ENCODE results near the gene ELP2. TPM values are rescaled to one million over a fixed set of nuclear protein-coding genes. Genes with fewer than 3 reads are reported as not detected.
A peak's percentile ranks its signal among the peaks of the same experiment; 100 is the strongest.

The ELP2 gene
- total RNA-seq, 6 donors from 2014 or later = 33.1 to 91.5 (median 58.3) TPM

DNA sequence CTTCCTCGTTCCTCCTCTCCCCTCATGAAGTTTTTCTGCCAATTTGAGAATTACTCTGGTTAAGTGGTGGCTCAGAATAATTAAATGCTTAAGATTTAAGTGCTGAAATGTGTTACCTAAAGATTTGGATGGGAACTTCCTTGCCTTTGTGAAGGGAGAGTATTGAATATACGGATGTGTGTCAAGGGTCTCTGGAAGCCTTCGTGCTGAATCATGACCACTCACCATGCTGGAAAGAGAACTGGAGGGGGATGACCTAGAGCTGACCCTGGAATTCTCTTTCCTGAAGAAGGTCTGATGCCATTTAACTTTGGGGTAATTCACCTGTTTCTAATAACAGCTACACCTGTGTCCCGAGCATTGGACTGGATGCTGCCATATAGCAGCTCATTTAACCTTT, 59.8 kb downstream of the ELP2 start:
- ATAC-seq (ENCODE audit: low FRiP score in 2 of 2) (no peak), DNase-seq (no peak)
- no peak overlapping the region for H3K27ac ChIP-seq
- H3K9me3 ChIP-seq = no peaks in the 10 kb centered on the region
- peaks cover 10 to 23% (median 16%) of the 10 kb centered on the region in 4 donors for H3K4me1 ChIP-seq
- H3K27me3 ChIP-seq = no peaks in the 10 kb centered on the region
- WGBS, 2 donors = 74 to 87% methylated on average over 4 of the region's 4 CpGs
- H3K4me3 ChIP-seq = no peak overlapping the region
- H3K36me3 ChIP-seq = no peaks in the 10 kb centered on the region
- TF ChIP-seq, protein P1, sequence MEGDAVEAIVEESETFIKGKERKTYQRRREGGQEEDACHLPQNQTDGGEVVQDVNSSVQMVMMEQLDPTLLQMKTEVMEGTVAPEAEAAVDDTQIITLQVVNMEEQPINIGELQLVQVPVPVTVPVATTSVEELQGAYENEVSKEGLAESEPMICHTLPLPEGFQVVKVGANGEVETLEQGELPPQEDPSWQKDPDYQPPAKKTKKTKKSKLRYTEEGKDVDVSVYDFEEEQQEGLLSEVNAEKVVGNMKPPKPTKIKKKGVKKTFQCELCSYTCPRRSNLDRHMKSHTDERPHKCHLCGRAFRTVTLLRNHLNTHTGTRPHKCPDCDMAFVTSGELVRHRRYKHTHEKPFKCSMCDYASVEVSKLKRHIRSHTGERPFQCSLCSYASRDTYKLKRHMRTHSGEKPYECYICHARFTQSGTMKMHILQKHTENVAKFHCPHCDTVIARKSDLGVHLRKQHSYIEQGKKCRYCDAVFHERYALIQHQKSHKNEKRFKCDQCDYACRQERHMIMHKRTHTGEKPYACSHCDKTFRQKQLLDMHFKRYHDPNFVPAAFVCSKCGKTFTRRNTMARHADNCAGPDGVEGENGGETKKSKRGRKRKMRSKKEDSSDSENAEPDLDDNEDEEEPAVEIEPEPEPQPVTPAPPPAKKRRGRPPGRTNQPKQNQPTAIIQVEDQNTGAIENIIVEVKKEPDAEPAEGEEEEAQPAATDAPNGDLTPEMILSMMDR (IDR thresholded peaks at IDR 0.05) = no peak
- TF ChIP-seq POLR2A (IDR thresholded peaks at IDR 0.05) = no peak
- TF ChIP-seq EP300 (IDR thresholded peaks at IDR 0.05) = no peak
- no peak for TF ChIP-seq POLR2AphosphoS5 (IDR thresholded peaks at IDR 0.05)

DNA sequence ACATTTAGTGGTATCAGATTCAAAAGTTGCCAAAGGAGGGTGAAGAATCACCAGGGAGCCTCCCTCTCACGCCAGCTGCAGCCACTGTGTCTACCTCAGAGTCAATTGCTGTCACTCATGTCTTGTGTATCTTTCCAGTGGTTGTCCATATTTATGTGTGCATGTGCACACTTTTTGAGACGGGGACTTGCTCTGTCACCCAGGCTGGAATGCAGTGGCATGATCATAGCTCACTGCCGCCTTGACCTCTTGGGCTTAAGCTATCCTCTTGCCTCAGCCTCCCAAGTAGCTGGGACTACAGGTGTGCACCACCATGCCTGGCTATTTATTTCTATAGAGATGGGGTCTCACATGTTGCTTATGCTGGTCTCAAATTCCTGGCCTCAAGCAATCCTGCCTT, 61.6 kb downstream of the ELP2 start:
- H3K36me3 ChIP-seq = no peaks in the 10 kb centered on the region
- H3K4me3 ChIP-seq = no peak overlapping the region
- 98 to 100% methylated on average over 3 of the region's 3 CpGs for WGBS, 2 donors
- H3K4me1 ChIP-seq = peaks cover 9 to 21% (median 14%) of the 10 kb centered on the region in 4 donors
- ATAC-seq (ENCODE audit: low FRiP score in 2 of 2) (no peak), DNase-seq (no peak)
- no peak for TF ChIP-seq EP300 (IDR thresholded peaks at IDR 0.05)
- no peak for TF ChIP-seq POLR2A (IDR thresholded peaks at IDR 0.05)
- TF ChIP-seq, protein P1 (IDR thresholded peaks at IDR 0.05) = no peak
- no peak for TF ChIP-seq POLR2AphosphoS5 (IDR thresholded peaks at IDR 0.05)
- H3K27me3 ChIP-seq = no peaks in the 10 kb centered on the region
- no peaks in the 10 kb centered on the region for H3K9me3 ChIP-seq
- no peak overlapping the region for H3K27ac ChIP-seq

DNA sequence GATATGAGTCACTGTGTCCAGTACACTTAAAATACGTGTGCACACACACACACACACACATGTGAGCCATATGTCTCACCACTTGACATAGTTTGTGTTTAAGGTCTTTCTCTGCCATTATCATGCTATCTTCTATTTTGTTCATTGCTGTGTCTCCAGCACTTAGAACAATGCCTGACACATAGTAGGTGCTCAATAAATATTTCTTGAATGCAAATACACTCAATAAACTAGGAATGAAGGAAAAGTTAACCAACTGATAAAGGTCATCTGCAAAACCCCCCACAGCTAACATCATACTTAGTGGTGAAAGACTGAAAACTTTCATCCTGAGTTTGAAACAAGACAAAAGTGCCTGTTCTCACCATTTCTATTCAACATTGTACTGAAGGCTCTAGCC, 62.0 kb downstream of the ELP2 start:
- no peak for TF ChIP-seq POLR2AphosphoS5 (IDR thresholded peaks at IDR 0.05)
- TF ChIP-seq, protein P1 (IDR thresholded peaks at IDR 0.05) = no peak
- no peak for TF ChIP-seq EP300 (IDR thresholded peaks at IDR 0.05)
- TF ChIP-seq POLR2A (IDR thresholded peaks at IDR 0.05) = no peak
- WGBS, 2 donors = 76 to 82% methylated on average over 1 of the region's 1 CpG
- Histone ChIP-seq H3K27me3 (no peaks in the 10 kb centered on the region), H3K27ac (no peak overlapping the region), H3K9me3 (no peaks in the 10 kb centered on the region), H3K4me3 (no peak overlapping the region), H3K36me3 (no peaks in the 10 kb centered on the region), H3K4me1 (peaks cover 6 to 16% (median 10%) of the 10 kb centered on the region in 4 donors)
- ATAC-seq (ENCODE audit: low FRiP score in 2 of 2) = no peak
- no peak for DNase-seq

DNA sequence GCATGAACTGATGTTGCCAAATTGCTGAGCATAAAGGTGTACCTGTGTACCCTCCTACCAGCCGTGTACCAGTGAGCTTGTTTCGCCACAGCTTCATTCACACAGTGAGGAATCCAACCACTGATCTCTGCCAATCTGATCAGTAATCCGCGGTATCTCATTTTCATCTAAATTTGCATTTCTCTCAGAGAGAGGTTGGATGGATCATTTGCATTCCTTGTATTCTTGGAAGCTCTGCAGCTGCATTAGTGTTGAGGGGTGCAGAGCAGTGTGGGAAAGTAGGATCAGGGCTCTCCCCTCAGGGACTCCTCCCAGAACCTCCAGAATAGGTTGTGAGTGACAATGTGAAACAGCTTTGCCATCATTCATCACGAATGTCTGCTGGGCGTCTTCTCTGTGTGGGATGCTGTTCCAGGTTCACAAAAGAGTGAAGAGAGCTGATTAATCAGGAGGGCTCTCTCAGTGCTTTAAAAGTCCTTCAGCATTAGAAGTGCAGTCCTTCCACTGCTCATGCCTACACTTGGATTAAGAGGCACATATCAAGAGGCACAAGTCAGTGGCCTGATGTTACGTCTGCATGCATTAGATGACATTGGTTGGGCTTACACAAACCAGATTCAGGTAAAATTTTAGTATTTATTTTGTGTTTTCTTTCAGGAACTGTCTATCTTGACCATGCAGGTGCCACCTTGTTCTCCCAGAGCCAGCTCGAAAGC, 65.1 kb downstream of the ELP2 start:
- DNase-seq = no peak
- H3K27me3 ChIP-seq = no peaks in the 10 kb centered on the region
- ATAC-seq (ENCODE audit: low FRiP score in 2 of 2) = no peak
- 68 to 71% methylated on average over 8 of the region's 8 CpGs for WGBS, 2 donors
- no peaks in the 10 kb centered on the region for H3K9me3 ChIP-seq
- TF ChIP-seq POLR2AphosphoS5 (IDR thresholded peaks at IDR 0.05) = no peak
- peak in 1 of 4 donors; percentile 67 for TF ChIP-seq EP300 (IDR thresholded peaks at IDR 0.05)
- TF ChIP-seq, protein P1 (IDR thresholded peaks at IDR 0.05) = no peak
- TF ChIP-seq POLR2A (IDR thresholded peaks at IDR 0.05) = no peak
- no peaks in the 10 kb centered on the region for H3K36me3 ChIP-seq
- H3K4me1 ChIP-seq = no peaks in the 10 kb centered on the region
- no peak overlapping the region for H3K27ac ChIP-seq
- H3K4me3 ChIP-seq = no peak overlapping the region
